Colonic mucosa (tissue), 4 donors: ENCODE measurements around the gene PIK3R5. TPM values are rescaled to one million over a fixed set of nuclear protein-coding genes. Genes with fewer than 3 reads are reported as not detected.
A peak's percentile ranks its signal among the peaks of the same experiment; 100 is the strongest.

Experiments used
- DNase-seq: peaks from one replicate; pipeline ENCODE4 v3.0.0-alpha.2; 2020
- H3K27ac ChIP-seq: fragments of 200-600 bp; one replicate; pipeline ENCODE4 v1.8.0; 2021
- H3K27me3 ChIP-seq: fragments of 200-600 bp; one replicate; pipeline ENCODE4 v1.8.0; 2021
- H3K36me3 ChIP-seq: fragments of 200-600 bp; one replicate; pipeline ENCODE4 v1.8.0; 2021
- H3K4me1 ChIP-seq: fragments of 200-600 bp; one replicate; pipeline ENCODE4 v1.8.0; 2021; ENCODE audit warnings: mild to moderate bottlenecking
- H3K4me3 ChIP-seq: fragments of 200-600 bp; one replicate; pipeline ENCODE4 v1.8.0; 2021
- H3K9ac ChIP-seq, 2 donors: one replicate each; pipeline ENCODE4 v1.7.0; 2013; ENCODE audit warnings: control low read depth in 2 of 2, low read depth in 2 of 2, low read length in 2 of 2
- H3K9me3 ChIP-seq: fragments of 200-600 bp; one replicate; pipeline ENCODE4 v1.8.0; 2021
- intact Hi-C: fragments of 100-400 bp; cut with DNase I; formaldehyde crosslinking; loops from one replicate; pipeline ENCODE4 v1.14.1; 2022
- total RNA-seq, 2 donors: library from RNA; stranded (reverse); fragmentation: NEBNext Ultra II Directional in 1 of 2; extraction: Animal tissue kit (Norgen Biotek cat#: 25700) in 1 of 2; gene quantifications; one replicate each; pipeline ENCODE4 v1.2.1, GENCODE V29; 2021
- TF ChIP-seq, protein P1 (sequence below): fragments of 200-600 bp; IDR thresholded peaks from one replicate; pipeline ENCODE4 v1.8.0; 2022; ENCODE audit warnings: antibody characterized with exemption, mild to moderate bottlenecking
- donor health status: healthy.
- donor health status: DM: no; HTN: no; CAD: no.
- donor health status: DM: no; HTN: no; CAD: no.

PIK3R5 gene
- total RNA-seq, 2 donors from 2014 or later = 2.2 to 2.5 TPM

DNA sequence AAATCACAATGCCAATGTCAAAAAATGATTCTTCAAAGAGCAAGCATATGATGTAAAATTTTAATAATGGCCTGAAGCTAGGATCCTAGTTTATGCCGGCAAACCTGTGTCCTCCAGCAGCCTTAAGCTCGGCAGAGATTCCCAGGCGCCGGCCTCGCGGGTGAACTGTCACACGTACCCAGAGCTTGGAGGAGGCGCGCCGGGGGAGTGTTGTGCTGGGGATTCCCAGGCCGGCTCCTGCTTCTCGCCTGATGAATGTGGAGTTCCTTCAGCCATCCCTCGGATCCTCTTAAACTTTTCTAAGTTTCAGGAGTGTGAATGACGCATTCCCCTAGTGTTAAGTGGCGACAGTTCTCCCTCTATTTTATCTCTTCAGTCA, 36.7 kb upstream of the PIK3R5 start:
- Histone ChIP-seq H3K9ac (no peak overlapping the region), H3K27ac (no peak overlapping the region), H3K27me3 (peaks cover 38% of the 10 kb centered on the region), H3K36me3 (no peaks in the 10 kb centered on the region), H3K4me1 (no peaks in the 10 kb centered on the region), H3K9me3 (no peaks in the 10 kb centered on the region), H3K4me3 (no peak overlapping the region)
- TF ChIP-seq, protein P1, sequence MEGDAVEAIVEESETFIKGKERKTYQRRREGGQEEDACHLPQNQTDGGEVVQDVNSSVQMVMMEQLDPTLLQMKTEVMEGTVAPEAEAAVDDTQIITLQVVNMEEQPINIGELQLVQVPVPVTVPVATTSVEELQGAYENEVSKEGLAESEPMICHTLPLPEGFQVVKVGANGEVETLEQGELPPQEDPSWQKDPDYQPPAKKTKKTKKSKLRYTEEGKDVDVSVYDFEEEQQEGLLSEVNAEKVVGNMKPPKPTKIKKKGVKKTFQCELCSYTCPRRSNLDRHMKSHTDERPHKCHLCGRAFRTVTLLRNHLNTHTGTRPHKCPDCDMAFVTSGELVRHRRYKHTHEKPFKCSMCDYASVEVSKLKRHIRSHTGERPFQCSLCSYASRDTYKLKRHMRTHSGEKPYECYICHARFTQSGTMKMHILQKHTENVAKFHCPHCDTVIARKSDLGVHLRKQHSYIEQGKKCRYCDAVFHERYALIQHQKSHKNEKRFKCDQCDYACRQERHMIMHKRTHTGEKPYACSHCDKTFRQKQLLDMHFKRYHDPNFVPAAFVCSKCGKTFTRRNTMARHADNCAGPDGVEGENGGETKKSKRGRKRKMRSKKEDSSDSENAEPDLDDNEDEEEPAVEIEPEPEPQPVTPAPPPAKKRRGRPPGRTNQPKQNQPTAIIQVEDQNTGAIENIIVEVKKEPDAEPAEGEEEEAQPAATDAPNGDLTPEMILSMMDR = no peak
- intact Hi-C loops = loop anchor here (10.0 kb wide), 1 partner anchor 153 kb away; no protein-coding TSS in a partner anchor
- DNase-seq = no peak

DNA sequence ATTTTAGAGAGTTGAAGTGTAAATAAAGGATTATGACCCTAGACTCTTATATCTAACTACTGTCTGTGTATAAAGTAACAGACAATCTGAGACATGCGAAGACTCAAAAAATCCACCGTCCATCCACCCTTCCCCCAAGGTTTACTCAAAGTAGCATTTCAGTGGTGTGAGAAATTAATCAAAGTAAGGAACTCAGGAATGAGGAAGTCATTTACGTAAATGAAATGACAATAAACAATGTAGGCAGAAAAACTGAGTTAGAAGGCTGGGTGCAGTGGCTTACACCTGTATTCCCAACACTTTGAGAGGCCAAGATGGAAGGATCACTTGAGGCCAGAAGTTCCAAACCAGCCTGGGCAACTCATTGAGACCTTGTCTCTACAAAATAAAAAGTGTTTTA, 36.1 kb upstream of the PIK3R5 start:
- no peak for DNase-seq
- intact Hi-C loops = loop anchor here (10.0 kb wide), 1 partner anchor 153 kb away; no protein-coding TSS in a partner anchor
- Histone ChIP-seq H3K9me3 (no peaks in the 10 kb centered on the region), H3K27me3 (peaks cover 38% of the 10 kb centered on the region), H3K27ac (no peak overlapping the region), H3K4me1 (no peaks in the 10 kb centered on the region), H3K36me3 (no peaks in the 10 kb centered on the region), H3K4me3 (no peak overlapping the region), H3K9ac (no peak overlapping the region)
- TF ChIP-seq, protein P1 = no peak

DNA sequence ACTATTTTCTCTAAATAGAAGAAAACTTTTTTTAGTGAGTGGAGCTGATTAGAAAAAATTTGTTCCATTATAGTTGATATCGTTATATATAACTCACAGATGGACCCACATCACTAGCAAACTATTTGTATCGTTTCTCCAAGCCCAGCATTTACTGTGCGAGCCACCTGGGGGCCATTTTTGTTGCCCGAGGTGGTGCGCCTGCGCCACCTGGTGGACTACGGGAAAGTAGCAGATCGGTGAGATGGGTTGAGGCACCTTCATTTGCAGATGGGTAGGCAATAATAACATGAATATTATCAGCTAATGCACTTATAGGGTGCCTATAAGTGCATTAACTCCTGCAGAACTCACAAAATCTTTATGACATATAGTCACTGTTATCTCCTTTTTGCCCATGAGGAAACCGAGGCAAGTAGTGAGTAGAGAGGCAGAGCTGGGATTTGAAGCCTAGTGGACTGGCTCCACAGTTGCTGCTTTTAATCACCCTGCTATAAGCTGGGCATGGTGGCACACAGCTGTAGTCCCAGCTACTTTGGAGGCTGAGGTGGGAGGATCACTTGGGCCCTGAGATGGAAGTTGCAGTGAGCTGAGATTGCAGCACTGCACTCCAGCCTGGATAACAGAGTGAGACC, 32.6 kb upstream of the PIK3R5 start:
- TF ChIP-seq, protein P1 = peak; percentile 84
- H3K27ac ChIP-seq = no peak overlapping the region
- DNase-seq = peak; percentile 64
- H3K9ac ChIP-seq = no peak overlapping the region
- H3K4me1 ChIP-seq = no peaks in the 10 kb centered on the region
- intact Hi-C loops = no loop called here
- H3K27me3 ChIP-seq = peaks cover 14% of the 10 kb centered on the region
- H3K36me3 ChIP-seq = no peaks in the 10 kb centered on the region
- no peak overlapping the region for H3K4me3 ChIP-seq
- H3K9me3 ChIP-seq = no peaks in the 10 kb centered on the region

DNA sequence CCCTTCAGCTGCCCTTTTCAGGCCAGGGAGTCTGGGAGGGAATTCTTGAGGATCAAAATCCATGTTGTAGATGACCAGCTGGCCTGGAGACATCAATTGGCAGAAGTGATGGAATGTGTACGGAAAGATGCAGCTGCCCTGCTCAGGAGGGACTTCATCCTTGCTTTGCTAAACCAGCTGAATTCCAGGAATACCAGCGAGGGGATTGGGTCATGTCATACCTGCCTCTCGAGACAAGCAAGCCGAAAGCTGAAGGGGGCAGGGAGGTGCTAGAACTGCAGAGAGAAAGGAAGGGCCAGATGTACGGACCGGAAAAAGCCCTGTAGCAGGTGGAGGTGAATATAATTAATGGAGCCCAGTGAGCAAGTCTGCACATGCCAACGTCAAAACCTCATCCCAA, 30.2 kb upstream of the PIK3R5 start:
- no peak for DNase-seq
- TF ChIP-seq, protein P1 = no peak
- intact Hi-C loops = no loop called here
- Histone ChIP-seq H3K27me3 (no peaks in the 10 kb centered on the region), H3K36me3 (no peaks in the 10 kb centered on the region), H3K4me1 (no peaks in the 10 kb centered on the region), H3K27ac (no peak overlapping the region), H3K9ac (no peak overlapping the region), H3K9me3 (no peaks in the 10 kb centered on the region), H3K4me3 (no peak overlapping the region)

DNA sequence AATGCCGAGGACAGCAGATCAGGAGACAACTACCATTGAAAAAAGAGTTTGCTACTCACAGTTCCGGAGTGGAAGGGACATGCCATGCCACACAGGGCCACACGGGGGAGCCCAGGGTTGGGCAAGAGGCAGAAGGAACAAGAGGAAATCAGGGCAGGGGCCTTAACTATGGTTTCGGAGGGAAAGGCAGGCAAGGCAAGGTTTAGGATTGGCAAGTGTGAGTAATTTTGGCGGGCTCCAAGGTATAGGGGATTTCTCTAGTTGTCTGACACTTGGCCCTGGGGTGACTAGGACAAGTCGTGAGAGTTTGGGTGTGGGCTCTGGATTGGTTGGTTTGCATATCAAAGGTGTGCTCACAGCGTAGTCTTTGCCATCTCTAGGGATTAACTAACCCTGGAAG, 28.8 kb upstream of the PIK3R5 start:
- intact Hi-C loops = loop anchor here (5.0 kb wide), 2 partner anchors 298 to 528 kb away; no protein-coding TSS in a partner anchor
- no peak overlapping the region for H3K27ac ChIP-seq
- TF ChIP-seq, protein P1 = peak; percentile 77
- H3K27me3 ChIP-seq = no peaks in the 10 kb centered on the region
- no peak overlapping the region for H3K9ac ChIP-seq
- peak; percentile 79 for DNase-seq
- H3K9me3 ChIP-seq = no peaks in the 10 kb centered on the region
- H3K36me3 ChIP-seq = no peaks in the 10 kb centered on the region
- H3K4me1 ChIP-seq = no peaks in the 10 kb centered on the region
- no peak overlapping the region for H3K4me3 ChIP-seq
